Measurements from ENCODE around the gene PITPNM1.

PITPNM1 gene

GRCh38 chr11:67538823-67539505, 33.8 kb upstream of the PITPNM1 start:
- no peak for FAIRE-seq
- no peak for DNase-seq (ENCODE audit: insufficient read length)
- no peak for TF ChIP-seq POLR2AphosphoS5 (IDR thresholded peaks at IDR 0.05; ENCODE audit: low read depth, low read length)
- no peak for TF ChIP-seq POLR2A (IDR thresholded peaks at IDR 0.05; ENCODE audit: low read depth, low read length)
- TF ChIP-seq TAF1 (IDR thresholded peaks at IDR 0.05; ENCODE audit: borderline replicate concordance, low read depth, low read length), result no peak

- DNase-seq (ENCODE audit: insufficient read length), result no peak
- TF ChIP-seq TAF1 (IDR thresholded peaks at IDR 0.05; ENCODE audit: borderline replicate concordance, low read depth, low read length), result no peak
- TF ChIP-seq POLR2A (IDR thresholded peaks at IDR 0.05; ENCODE audit: low read depth, low read length), result no peak
- TF ChIP-seq POLR2AphosphoS5 (IDR thresholded peaks at IDR 0.05; ENCODE audit: low read depth, low read length), result no peak
- FAIRE-seq, result no peak
These were observed 33.1 kb upstream of the PITPNM1 start for GRCh38 chr11:67538306-67538705.

DNA sequence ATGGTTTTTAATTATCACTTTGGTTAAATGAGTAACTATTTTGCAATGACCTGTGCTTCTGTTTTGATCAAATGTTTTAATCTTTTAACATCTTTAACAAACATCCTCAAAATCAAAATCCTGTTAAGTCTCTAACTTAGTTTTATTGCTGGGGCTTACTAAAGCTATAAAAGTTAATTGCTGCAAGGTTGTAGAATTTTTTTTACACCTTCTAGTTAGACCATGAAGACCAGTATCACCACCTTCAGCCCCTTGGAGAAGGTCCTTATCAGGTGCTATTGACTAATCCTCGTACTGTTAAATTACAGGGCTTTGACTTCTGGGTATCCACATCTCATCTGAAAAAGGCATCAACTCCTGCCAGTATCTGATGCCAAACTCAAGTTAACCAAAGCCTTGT, 30.4 kb upstream of the PITPNM1 start:
- FAIRE-seq, result no peak
- no peak for DNase-seq (ENCODE audit: insufficient read length)
- TF ChIP-seq POLR2A (IDR thresholded peaks at IDR 0.05; ENCODE audit: low read depth, low read length) (no peak), TAF1 (IDR thresholded peaks at IDR 0.05; ENCODE audit: borderline replicate concordance, low read depth, low read length) (no peak), POLR2AphosphoS5 (IDR thresholded peaks at IDR 0.05; ENCODE audit: low read depth, low read length) (no peak)

DNA sequence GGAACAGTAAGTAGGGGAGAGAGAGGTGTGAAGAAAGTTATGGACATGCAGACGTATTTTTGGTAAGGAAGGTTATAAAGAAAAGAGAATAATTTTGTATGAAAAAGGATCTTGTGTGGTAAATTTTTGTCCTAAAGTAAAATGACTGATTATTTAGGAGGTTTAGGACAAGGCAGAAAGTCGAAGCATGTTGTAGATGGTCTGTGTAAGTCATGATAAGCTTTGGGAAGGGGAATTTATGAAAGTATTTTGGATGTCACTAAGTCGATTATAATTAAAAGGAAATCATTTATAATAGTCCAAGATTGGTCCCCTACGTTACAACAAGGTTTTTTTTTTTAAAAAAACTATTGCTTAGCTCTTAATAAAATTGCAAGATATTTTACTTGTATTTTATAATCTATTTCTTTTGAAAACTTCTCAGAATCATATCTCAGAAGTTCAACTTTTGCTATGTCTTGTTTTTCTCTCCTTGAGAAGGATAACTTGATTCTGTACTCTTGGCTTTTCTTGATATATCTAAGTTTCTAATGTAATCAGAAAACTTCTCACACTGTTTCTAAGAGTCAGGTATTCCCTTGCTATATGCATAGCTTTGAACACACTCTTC, 29.0 kb upstream of the PITPNM1 start:
- TF ChIP-seq POLR2A (IDR thresholded peaks at IDR 0.05; ENCODE audit: low read depth, low read length) (no peak), POLR2AphosphoS5 (IDR thresholded peaks at IDR 0.05; ENCODE audit: low read depth, low read length) (no peak), TAF1 (IDR thresholded peaks at IDR 0.05; ENCODE audit: borderline replicate concordance, low read depth, low read length) (no peak)
- no peak for DNase-seq (ENCODE audit: insufficient read length)
- no peak for FAIRE-seq

GRCh38 chr11:67532889-67533288, 27.7 kb upstream of the PITPNM1 start:
- no peak for TF ChIP-seq TAF1 (IDR thresholded peaks at IDR 0.05; ENCODE audit: borderline replicate concordance, low read depth, low read length)
- TF ChIP-seq POLR2AphosphoS5 (IDR thresholded peaks at IDR 0.05; ENCODE audit: low read depth, low read length), result no peak
- TF ChIP-seq POLR2A (IDR thresholded peaks at IDR 0.05; ENCODE audit: low read depth, low read length), result no peak
- no peak for FAIRE-seq
- no peak for DNase-seq (ENCODE audit: insufficient read length)

- TF ChIP-seq TAF1 (IDR thresholded peaks at IDR 0.05; ENCODE audit: borderline replicate concordance, low read depth, low read length), result no peak
- TF ChIP-seq POLR2AphosphoS5 (IDR thresholded peaks at IDR 0.05; ENCODE audit: low read depth, low read length), result no peak
- no peak for TF ChIP-seq POLR2A (IDR thresholded peaks at IDR 0.05; ENCODE audit: low read depth, low read length)
- DNase-seq (ENCODE audit: insufficient read length) (no peak), FAIRE-seq (no peak)
These were observed 25.1 kb upstream of the PITPNM1 start for GRCh38 chr11:67530282-67530592.

GRCh38 chr11:67528376-67528775, 23.2 kb upstream of the PITPNM1 start:
- TF ChIP-seq POLR2A (IDR thresholded peaks at IDR 0.05; ENCODE audit: low read depth, low read length) (no peak), TAF1 (IDR thresholded peaks at IDR 0.05; ENCODE audit: borderline replicate concordance, low read depth, low read length) (no peak), POLR2AphosphoS5 (IDR thresholded peaks at IDR 0.05; ENCODE audit: low read depth, low read length) (no peak)
- DNase-seq (ENCODE audit: insufficient read length), result no peak
- no peak for FAIRE-seq

- DNase-seq (ENCODE audit: insufficient read length), result no peak
- FAIRE-seq, result no peak
- no peak for TF ChIP-seq TAF1 (IDR thresholded peaks at IDR 0.05; ENCODE audit: borderline replicate concordance, low read depth, low read length)
- no peak for TF ChIP-seq POLR2A (IDR thresholded peaks at IDR 0.05; ENCODE audit: low read depth, low read length)
- TF ChIP-seq POLR2AphosphoS5 (IDR thresholded peaks at IDR 0.05; ENCODE audit: low read depth, low read length), result no peak
These were observed 20.3 kb upstream of the PITPNM1 start for GRCh38 chr11:67525275-67525976.

GRCh38 chr11:67524480-67524808, 19.3 kb upstream of the PITPNM1 start:
- DNase-seq (ENCODE audit: insufficient read length) (no peak), FAIRE-seq (no peak)
- TF ChIP-seq POLR2A (IDR thresholded peaks at IDR 0.05; ENCODE audit: low read depth, low read length) (no peak), TAF1 (IDR thresholded peaks at IDR 0.05; ENCODE audit: borderline replicate concordance, low read depth, low read length) (no peak), POLR2AphosphoS5 (IDR thresholded peaks at IDR 0.05; ENCODE audit: low read depth, low read length) (no peak)

- DNase-seq (ENCODE audit: insufficient read length) (no peak), FAIRE-seq (no peak)
- TF ChIP-seq TAF1 (IDR thresholded peaks at IDR 0.05; ENCODE audit: borderline replicate concordance, low read depth, low read length), result no peak
- no peak for TF ChIP-seq POLR2A (IDR thresholded peaks at IDR 0.05; ENCODE audit: low read depth, low read length)
- no peak for TF ChIP-seq POLR2AphosphoS5 (IDR thresholded peaks at IDR 0.05; ENCODE audit: low read depth, low read length)
These were observed 18.7 kb upstream of the PITPNM1 start for GRCh38 chr11:67523556-67524479.

Measured in GM12892 (cell line).